HG03060 (cell line): ENCODE results near the gene IDH3B.
"Not testable (repeated sequence)": the region's sequence is repeated elsewhere in the genome, so short reads cannot be mapped to it uniquely, and the experiment has no call there.

ENCODE experiments used
- ATAC-seq: cut with Tn5 transposase; IDR thresholded peaks from one replicate; pipeline ENCODE4 v1.9.1; 2021; ENCODE audit warnings: low read depth, moderate number of reproducible peaks; ENCODE audit not compliant: unreplicated experiment

IDH3B gene

GRCh38 chr20:2695206-2695983, 31.4 kb upstream of the IDH3B start:
- ATAC-seq, result no peak

GRCh38 chr20:2694519-2694918, 30.5 kb upstream of the IDH3B start:
- no peak for ATAC-seq

- no peak for ATAC-seq
Observed at GRCh38 chr20:2694008-2694471, 30.0 kb upstream of the IDH3B start.

- ATAC-seq, result no peak
Observed at GRCh38 chr20:2693286-2694007, 29.4 kb upstream of the IDH3B start.

GRCh38 chr20:2692886-2693285, 28.9 kb upstream of the IDH3B start:
- no peak for ATAC-seq

- no peak for ATAC-seq
Observed at GRCh38 chr20:2692036-2692885, 28.2 kb upstream of the IDH3B start, which contains the start of gene EBF4. Gene EBF4, plus strand, starts transcription at chr20:2692780. Its CDS starts 866 bp downstream, at chr20:2693646.

GRCh38 chr20:2691663-2692035, 27.6 kb upstream of the IDH3B start:
- ATAC-seq, result no peak

GRCh38 chr20:2691127-2691526, 27.1 kb upstream of the IDH3B start:
- no peak for ATAC-seq

- no peak for ATAC-seq
Observed at GRCh38 chr20:2690718-2691117, 26.7 kb upstream of the IDH3B start.

GRCh38 chr20:2690213-2690612, 26.2 kb upstream of the IDH3B start:
- ATAC-seq, result no peak

- no peak for ATAC-seq
Observed at GRCh38 chr20:2688041-2688591, 24.1 kb upstream of the IDH3B start.

- no peak for ATAC-seq
Observed at GRCh38 chr20:2687514-2687913, 23.5 kb upstream of the IDH3B start.

GRCh38 chr20:2684817-2685216, 20.8 kb upstream of the IDH3B start:
- not testable (repeated sequence) for ATAC-seq

- ATAC-seq, result not testable (repeated sequence)
Observed at GRCh38 chr20:2682040-2682439, 18.0 kb upstream of the IDH3B start.

GRCh38 chr20:2680046-2680445, 16.0 kb upstream of the IDH3B start:
- no peak for ATAC-seq

GRCh38 chr20:2673453-2673852, 9.4 kb upstream of the IDH3B start:
- ATAC-seq, result no peak

GRCh38 chr20:2672446-2672845, 8.4 kb upstream of the IDH3B start:
- ATAC-seq, result no peak

- ATAC-seq, result no peak
Observed at GRCh38 chr20:2671977-2672376, 8.0 kb upstream of the IDH3B start.

- ATAC-seq, result no peak
Observed at GRCh38 chr20:2663364-2663886, 591 bp downstream of the IDH3B start.

- no peak for ATAC-seq
Observed at GRCh38 chr20:2659547-2659946, 4.5 kb downstream of the IDH3B start.
